HEK293 (cell line): Measurements from ENCODE around the gene KLF13.

Experiments used
- CTCF ChIA-PET: fragments of 350-600 bp; formaldehyde crosslinking; extraction: SDS; loops from one replicate; lab custom pipeline; 2021; ENCODE audit warnings: antibody characterized with exemption; lab: Yijun Ruan, JAX
- POLR2A ChIA-PET: fragments of 300-600 bp; formaldehyde crosslinking; extraction: SDS; loops from one replicate; lab custom pipeline; 2020; ENCODE audit warnings: antibody characterized with exemption, inconsistent platforms; lab: Yijun Ruan, JAX
- H3K27ac ChIP-seq: fragments of 200-500 bp; sonication (Bioruptor generic); 2 replicates; pipeline ENCODE4 v1.5.1; 2014; ENCODE audit warnings: low read depth, low read length, control low read depth, inconsistent platforms; ENCODE audit errors: extremely low read depth
- H3K36me3 ChIP-seq, 2 experiments: fragments of 200-500 bp in 1 of 2; sonication (Bioruptor generic) in 1 of 2; 1 replicate in 1 of 2; 2 replicates in 1 of 2; pipeline ENCODE4 v1.5.1; 2014 to 2017; ENCODE audit warnings: inconsistent platforms in 2 of 2, low read length in 2 of 2; ENCODE audit not compliant: control insufficient read depth in 2 of 2, insufficient read depth in 1 of 2
- H3K4me1 ChIP-seq: fragments of 200-500 bp; sonication (Bioruptor generic); 2 replicates; pipeline ENCODE4 v1.5.1; 2014; ENCODE audit warnings: mild to moderate bottlenecking, low read length, inconsistent platforms; ENCODE audit not compliant: control insufficient read depth, insufficient read depth
- H3K4me3 ChIP-seq: 2 replicates; pipeline ENCODE4 v1.5.1; 2011; ENCODE audit warnings: low read depth, mild to moderate bottlenecking, control low read depth, low read length, moderate library complexity
- H3K9me3 ChIP-seq: fragments of 200-500 bp; sonication (Bioruptor generic); 2 replicates; pipeline ENCODE4 v1.5.1; 2014; ENCODE audit warnings: low read depth, low read length, inconsistent platforms; ENCODE audit not compliant: control insufficient read depth, insufficient read depth
- AEBP2 ChIP-seq: fragments of 450-650 bp; formaldehyde crosslinking; IDR thresholded peaks from 2 replicates; pipeline ENCODE4 v1.5.1; 2016; ENCODE audit warnings: missing biosample characterization, missing genetic modification characterization, borderline replicate concordance
- HOXD13 ChIP-seq: sonication (generic); formaldehyde crosslinking; IDR thresholded peaks from 2 replicates; pipeline ENCODE4 v1.8.0; 2022; ENCODE audit warnings: missing genetic modification reagents, borderline replicate concordance
- MZF1 ChIP-seq: fragments of 450-650 bp; formaldehyde crosslinking; IDR thresholded peaks from 2 replicates; pipeline ENCODE4 v1.5.1; 2017; ENCODE audit warnings: missing biosample characterization, missing genetic modification characterization, borderline replicate concordance
- SP7 ChIP-seq: fragments of 450-650 bp; formaldehyde crosslinking; IDR thresholded peaks from 2 replicates; pipeline ENCODE4 v1.5.1; 2016; ENCODE audit warnings: missing biosample characterization, missing genetic modification characterization
- ZBTB49 ChIP-seq: fragments of 450-650 bp; formaldehyde crosslinking; IDR thresholded peaks from 2 replicates; pipeline ENCODE4 v1.5.1; 2016; ENCODE audit warnings: missing biosample characterization, missing genetic modification characterization, low read depth
- ZFHX2 ChIP-seq: fragments of 450-650 bp; formaldehyde crosslinking; conservative IDR thresholded peaks from 2 replicates; pipeline ENCODE4 v1.5.1; 2016; ENCODE audit warnings: missing biosample characterization, missing genetic modification characterization
- ZNF140 ChIP-seq: fragments of 450-650 bp; formaldehyde crosslinking; IDR thresholded peaks from 2 replicates; pipeline ENCODE4 v1.5.1; 2016; ENCODE audit warnings: missing biosample characterization, missing genetic modification characterization
- ZNF146 ChIP-seq: fragments of 450-650 bp; formaldehyde crosslinking; IDR thresholded peaks from 2 replicates; pipeline ENCODE4 v1.5.1; 2016; ENCODE audit warnings: missing biosample characterization, missing genetic modification characterization
- ZNF184 ChIP-seq: fragments of 450-650 bp; IDR thresholded peaks from 2 replicates; pipeline ENCODE4 v1.5.1; 2018; ENCODE audit warnings: missing biosample characterization, mild to moderate bottlenecking, missing genetic modification characterization
- ZNF23 ChIP-seq: fragments of 450-650 bp; formaldehyde crosslinking; IDR thresholded peaks from 2 replicates; pipeline ENCODE4 v1.5.1; 2016; ENCODE audit warnings: missing biosample characterization, missing genetic modification characterization, borderline replicate concordance
- ZNF449 ChIP-seq: fragments of 450-650 bp; formaldehyde crosslinking; IDR thresholded peaks from 2 replicates; pipeline ENCODE4 v1.5.1; 2017; ENCODE audit warnings: missing biosample characterization, mild to moderate bottlenecking, missing genetic modification characterization, moderate library complexity
- ZNF548 ChIP-seq: fragments of 450-650 bp; formaldehyde crosslinking; IDR thresholded peaks from 2 replicates; pipeline ENCODE4 v1.5.1; 2016; ENCODE audit warnings: missing biosample characterization, missing genetic modification characterization
- ZNF555 ChIP-seq: fragments of 450-650 bp; formaldehyde crosslinking; conservative IDR thresholded peaks from 2 replicates; pipeline ENCODE4 v1.5.1; 2017; ENCODE audit warnings: missing biosample characterization, mild to moderate bottlenecking, missing genetic modification characterization, inconsistent platforms
- ZNF560 ChIP-seq: fragments of 450-650 bp; formaldehyde crosslinking; IDR thresholded peaks from 2 replicates; pipeline ENCODE4 v1.5.1; 2017; ENCODE audit warnings: missing biosample characterization, missing genetic modification characterization, borderline replicate concordance
- ZNF629 ChIP-seq: fragments of 450-650 bp; formaldehyde crosslinking; IDR thresholded peaks from 2 replicates; pipeline ENCODE4 v1.5.1; 2017; ENCODE audit warnings: missing biosample characterization, missing genetic modification characterization
- ZNF768 ChIP-seq: fragments of 450-650 bp; formaldehyde crosslinking; IDR thresholded peaks from 2 replicates; pipeline ENCODE4 v1.5.1; 2018; ENCODE audit warnings: missing biosample characterization, mild to moderate bottlenecking, missing genetic modification characterization

The KLF13 gene

GRCh38 chr15:31371520-31372240 is 45.0 kb downstream of the KLF13 start:
- no peak overlapping the region for H3K4me3 ChIP-seq
- peaks cover 0 to 7% of the 10 kb centered on the region in 2 experiments; a peak in 1 of 3 replicates for H3K36me3 ChIP-seq
- no peak overlapping the region for H3K27ac ChIP-seq
- TF ChIP-seq ZNF184 (tag by site-specific recombination) (no peak), MZF1 (tag by site-specific recombination) (no peak), ZFHX2 (0 out of 2 replicates have a peak, but pooled peaks have one; percentile 22)
- no peaks in the 10 kb centered on the region for H3K9me3 ChIP-seq
- POLR2A ChIA-PET = no interaction called here
- CTCF ChIA-PET = no interaction called here
- H3K4me1 ChIP-seq = no peaks in the 10 kb centered on the region

GRCh38 chr15:31372635-31373091 is 46.0 kb downstream of the KLF13 start:
- H3K27ac ChIP-seq = no peak overlapping the region
- no peak overlapping the region for H3K4me3 ChIP-seq
- ChIA-PET POLR2A (no interaction called here), CTCF (no interaction called here)
- H3K9me3 ChIP-seq = no peaks in the 10 kb centered on the region
- no peak for TF ChIP-seq ZNF140 (tag by site-specific recombination)
- peak; percentile 91 for TF ChIP-seq ZNF449 (tag by site-specific recombination)
- peak; percentile 42; the same call in 1 of the 2 replicates for TF ChIP-seq ZNF548 (tag by site-specific recombination)
- no peak for TF ChIP-seq ZNF146
- peaks cover 0 to 7% of the 10 kb centered on the region in 2 experiments; a peak in 1 of 3 replicates for H3K36me3 ChIP-seq
- H3K4me1 ChIP-seq = no peaks in the 10 kb centered on the region

- Histone ChIP-seq H3K4me3 (no peak overlapping the region), H3K27ac (no peak overlapping the region), H3K9me3 (no peaks in the 10 kb centered on the region)
- CTCF ChIA-PET = no interaction called here
- TF ChIP-seq ZNF560 (tag by site-specific recombination) = no peak
- no peak for TF ChIP-seq ZNF555
- no peak for TF ChIP-seq ZNF629 (tag by site-specific recombination)
- no peak for TF ChIP-seq HOXD13 (CRISPR knock-in tag)
- TF ChIP-seq SP7 = no peak
- no peak for TF ChIP-seq ZNF768 (tag by site-specific recombination)
- no peak for TF ChIP-seq ZNF23 (tag by site-specific recombination)
- TF ChIP-seq, all 188 proteins: peak for 0
- POLR2A ChIA-PET = no interaction called here
- Histone ChIP-seq H3K4me1 (no peaks in the 10 kb centered on the region), H3K36me3 (peaks cover 0 to 7% of the 10 kb centered on the region in 2 experiments; a peak in 1 of 3 replicates)
Observed at GRCh38 chr15:31373096-31373865, 46.6 kb downstream of the KLF13 start.

- Histone ChIP-seq H3K4me3 (no peak overlapping the region), H3K9me3 (no peaks in the 10 kb centered on the region), H3K27ac (no peak overlapping the region), H3K36me3 (peaks cover 0 to 7% of the 10 kb centered on the region in 2 experiments; a peak in 1 of 3 replicates), H3K4me1 (no peaks in the 10 kb centered on the region)
- ChIA-PET CTCF (no interaction called here), POLR2A (no interaction called here)
- TF ChIP-seq AEBP2 (no peak), HOXD13 (CRISPR knock-in tag) (no peak), ZBTB49 (tag by site-specific recombination) (no peak)
Observed at GRCh38 chr15:31373970-31374369, 47.3 kb downstream of the KLF13 start.
